IPS DF 6.9 (cell line): ENCODE data around the gene ARL14EP.

Experiments
- DNase-seq: peaks from one replicate; pipeline ENCODE4 v3.0.0-alpha.2; 2013; ENCODE audit warnings: low read depth, low spot score
- H3K27ac ChIP-seq: one replicate; pipeline ENCODE4 v1.5.1; 2013; ENCODE audit warnings: low read length, control low read depth
- H3K27me3 ChIP-seq: 2 replicates; pipeline ENCODE4 v1.6.1; 2013; ENCODE audit warnings: mild to moderate bottlenecking, low read length; ENCODE audit not compliant: control insufficient read depth, insufficient read depth
- H3K36me3 ChIP-seq: 2 replicates; pipeline ENCODE4 v1.6.1; 2013; ENCODE audit warnings: low read length; ENCODE audit not compliant: control insufficient read depth, insufficient read depth
- H3K4me1 ChIP-seq: 2 replicates; pipeline ENCODE4 v1.6.1; 2013; ENCODE audit warnings: low read length; ENCODE audit not compliant: control insufficient read depth, insufficient read depth
- H3K4me3 ChIP-seq: 2 replicates; pipeline ENCODE4 v1.5.1; 2013; ENCODE audit warnings: mild to moderate bottlenecking, low read length
- H3K9me3 ChIP-seq: 2 replicates; pipeline ENCODE4 v1.6.1; 2013; ENCODE audit warnings: low read length, inconsistent platforms; ENCODE audit not compliant: control insufficient read depth, insufficient read depth
- WGBS: extraction: QIAGEN DNeasy Blood & Tissue Kit; methylation state at CpG from one replicate; pipeline ENCODE4 v1.1.7; 2013; ENCODE audit warnings: mixed read lengths, missing lambda C conversion rate; ENCODE audit not compliant: insufficient read length, insufficient coverage; 5-methylcytosine and 5-hydroxymethylcytosine counted together

Gene ARL14EP

GRCh38 chr11:30350384-30350783 lies 27.5 kb downstream of the ARL14EP start:
- Histone ChIP-seq H3K9me3 (no peaks in the 10 kb centered on the region; the same call in 1 of the 2 replicates), H3K36me3 (no peaks in the 10 kb centered on the region), H3K4me3 (no peak overlapping the region), H3K27me3 (no peaks in the 10 kb centered on the region), H3K27ac (no peak overlapping the region), H3K4me1 (no peaks in the 10 kb centered on the region; the same call in 1 of the 2 replicates)
- no CpG with 5 or more reads among the region's 3 CpGs for WGBS
- no peak for DNase-seq

- Histone ChIP-seq H3K4me1 (no peaks in the 10 kb centered on the region; the same call in 1 of the 2 replicates), H3K4me3 (no peak overlapping the region), H3K27me3 (no peaks in the 10 kb centered on the region), H3K27ac (no peak overlapping the region), H3K9me3 (no peaks in the 10 kb centered on the region; the same call in 1 of the 2 replicates), H3K36me3 (no peaks in the 10 kb centered on the region)
- no CpG with 5 or more reads among the region's 5 CpGs for whole genome bisulfite sequencing
- DNase-seq: no peak
These were observed 28.2 kb downstream of the ARL14EP start for GRCh38 chr11:30351061-30351460.

GRCh38 chr11:30356391-30356790 lies 33.5 kb downstream of the ARL14EP start:
- H3K4me1 ChIP-seq: no peaks in the 10 kb centered on the region; the same call in 1 of the 2 replicates
- no peak for DNase-seq
- no peaks in the 10 kb centered on the region; the same call in 1 of the 2 replicates for H3K9me3 ChIP-seq
- no peaks in the 10 kb centered on the region for H3K36me3 ChIP-seq
- H3K27ac ChIP-seq: no peak overlapping the region
- H3K27me3 ChIP-seq: no peaks in the 10 kb centered on the region
- no CpG with 5 or more reads among the region's 4 CpGs for WGBS
- no peak overlapping the region for H3K4me3 ChIP-seq

- Histone ChIP-seq H3K9me3 (no peaks in the 10 kb centered on the region; the same call in 1 of the 2 replicates), H3K27ac (no peak overlapping the region), H3K27me3 (no peaks in the 10 kb centered on the region), H3K4me3 (no peak overlapping the region), H3K4me1 (no peaks in the 10 kb centered on the region), H3K36me3 (no peaks in the 10 kb centered on the region)
- DNase-seq: no peak
- WGBS: no CpG with 5 or more reads among the region's 1 CpG
These were observed 35.0 kb downstream of the ARL14EP start for GRCh38 chr11:30357872-30358271.

- no peak overlapping the region for H3K4me3 ChIP-seq
These were observed 35.6 kb downstream of the ARL14EP start for GRCh38 chr11:30358536-30358935.

GRCh38 chr11:30360741-30361140 lies 37.8 kb downstream of the ARL14EP start:
- DNase-seq: no peak
- H3K9me3 ChIP-seq: no peaks in the 10 kb centered on the region
- no peaks in the 10 kb centered on the region for H3K36me3 ChIP-seq
- H3K4me3 ChIP-seq: no peak overlapping the region
- no peaks in the 10 kb centered on the region for H3K4me1 ChIP-seq
- H3K27me3 ChIP-seq: no peaks in the 10 kb centered on the region
- H3K27ac ChIP-seq: no peak overlapping the region

More at GRCh38 chr11:30358536-30358935, 35.6 kb downstream of the ARL14EP start:
- DNase-seq: no peak
- H3K4me1 ChIP-seq: no peaks in the 10 kb centered on the region
- H3K27me3 ChIP-seq: no peaks in the 10 kb centered on the region
- H3K36me3 ChIP-seq: no peaks in the 10 kb centered on the region
- WGBS: no CpG with 5 or more reads among the region's 2 CpGs
- no peaks in the 10 kb centered on the region for H3K9me3 ChIP-seq
- H3K27ac ChIP-seq: no peak overlapping the region

- no peak for DNase-seq
- H3K4me3 ChIP-seq: no peak overlapping the region
- no CpG with 5 or more reads among the region's 7 CpGs for WGBS
- no peak overlapping the region for H3K27ac ChIP-seq
- no peaks in the 10 kb centered on the region for H3K4me1 ChIP-seq
- H3K27me3 ChIP-seq: no peaks in the 10 kb centered on the region
- no peaks in the 10 kb centered on the region for H3K9me3 ChIP-seq
- H3K36me3 ChIP-seq: no peaks in the 10 kb centered on the region
These were observed 41.4 kb downstream of the ARL14EP start for GRCh38 chr11:30364139-30364836.

- no CpG with 5 or more reads among the region's 9 CpGs for WGBS
- Histone ChIP-seq H3K36me3 (no peaks in the 10 kb centered on the region), H3K9me3 (no peaks in the 10 kb centered on the region), H3K4me3 (no peak overlapping the region), H3K4me1 (no peaks in the 10 kb centered on the region), H3K27ac (no peak overlapping the region), H3K27me3 (no peaks in the 10 kb centered on the region)
- DNase-seq: no peak
These were observed 42.1 kb downstream of the ARL14EP start for GRCh38 chr11:30364837-30365482.

GRCh38 chr11:30365793-30366517 lies 43.1 kb downstream of the ARL14EP start:
- Histone ChIP-seq H3K27ac (no peak overlapping the region), H3K9me3 (no peaks in the 10 kb centered on the region), H3K36me3 (no peaks in the 10 kb centered on the region), H3K4me3 (no peak overlapping the region), H3K27me3 (no peaks in the 10 kb centered on the region), H3K4me1 (no peaks in the 10 kb centered on the region)
- no CpG with 5 or more reads among the region's 3 CpGs for WGBS
- no peak for DNase-seq

GRCh38 chr11:30368394-30368793 lies 45.5 kb downstream of the ARL14EP start:
- no CpG with 5 or more reads among the region's 4 CpGs for WGBS
- Histone ChIP-seq H3K27me3 (no peaks in the 10 kb centered on the region), H3K4me1 (no peaks in the 10 kb centered on the region), H3K4me3 (no peak overlapping the region), H3K9me3 (no peaks in the 10 kb centered on the region), H3K27ac (no peak overlapping the region), H3K36me3 (no peaks in the 10 kb centered on the region)
- no peak for DNase-seq
